Tibial artery (tissue), 4 donors: ENCODE data around the gene SLC39A8.

ENCODE experiments used
- DNase-seq, 2 donors: peaks; one replicate each; pipeline ENCODE4 v3.0.0-alpha.2; 2019
- H3K27ac ChIP-seq, 2 donors: fragments of 200-600 bp; sonication (generic) in 1 of 2; 1 replicate in 1 of 2; 2 replicates in 1 of 2; pipeline ENCODE4 v1.5.1; 2018 to 2019; ENCODE audit warnings: mild to moderate bottlenecking in 1 of 2
- H3K27me3 ChIP-seq, 2 donors: fragments of 200-600 bp; sonication (generic) in 1 of 2; one replicate each; pipeline versions ENCODE4 v1.5.1 to v1.6.0; 2016 to 2019
- H3K36me3 ChIP-seq, 3 donors: fragments of 200-600 bp; sonication (generic) in 2 of 3; one replicate each; pipeline ENCODE4 v1.5.1; 2016 to 2019; ENCODE audit warnings: mild to moderate bottlenecking in 2 of 3
- H3K4me1 ChIP-seq, 4 donors: fragments of 200-600 bp; sonication (generic) in 2 of 4; 1 replicate in 3 of 4; 2 replicates in 1 of 4; pipeline ENCODE4 v1.5.1; 2016 to 2019
- H3K4me3 ChIP-seq, 2 donors: fragments of 200-600 bp; sonication (generic) in 1 of 2; 1 replicate in 1 of 2; 2 replicates in 1 of 2; pipeline ENCODE4 v1.5.1; 2018 to 2019; ENCODE audit warnings: mild to moderate bottlenecking in 2 of 2
- H3K9me3 ChIP-seq, 3 donors: fragments of 200-600 bp; sonication (generic) in 1 of 3; one replicate each; pipeline ENCODE4 v1.5.1; 2016 to 2019
- CTCF ChIP-seq, 2 experiments: fragments of 200-600 bp in 1 of 2; fragments of 450-650 bp in 1 of 2; IDR thresholded peaks; one replicate each; pipeline ENCODE4 v1.5.1; 2017 to 2019; ENCODE audit warnings: antibody characterized with exemption in 2 of 2, mild to moderate bottlenecking in 1 of 2, moderate library complexity in 1 of 2
- intact Hi-C: fragments of 100-400 bp; cut with DNase I; formaldehyde crosslinking; loops from one replicate; pipeline ENCODE4 v1.15.0; 2023; ENCODE audit warnings: low total_unique reads

Gene SLC39A8

GRCh38 chr4:102355748-102356147 lies 10.5 kb upstream of the SLC39A8 start:
- Histone ChIP-seq H3K4me3 (no peak overlapping the region), H3K4me1 (peaks cover 0 to 17% (median 4%) of the 10 kb centered on the region in 4 donors), H3K27me3 (no peaks in the 10 kb centered on the region), H3K9me3 (no peaks in the 10 kb centered on the region), H3K36me3 (no peaks in the 10 kb centered on the region), H3K27ac (no peak overlapping the region)
- intact Hi-C loops: no loop called here
- no peak for DNase-seq
- TF ChIP-seq CTCF (IDR thresholded peaks at IDR 0.05): no peak

GRCh38 chr4:102354671-102355454 lies 9.6 kb upstream of the SLC39A8 start:
- no peak overlapping the region for H3K4me3 ChIP-seq
- peaks cover 0 to 17% (median 4%) of the 10 kb centered on the region in 4 donors for H3K4me1 ChIP-seq
- intact Hi-C loops: no loop called here
- H3K9me3 ChIP-seq: no peaks in the 10 kb centered on the region
- no peak overlapping the region for H3K27ac ChIP-seq
- no peak for DNase-seq
- TF ChIP-seq CTCF (IDR thresholded peaks at IDR 0.05): no peak
- no peaks in the 10 kb centered on the region for H3K36me3 ChIP-seq
- H3K27me3 ChIP-seq: no peaks in the 10 kb centered on the region

GRCh38 chr4:102352781-102353180 lies 7.5 kb upstream of the SLC39A8 start:
- no peaks in the 10 kb centered on the region for H3K36me3 ChIP-seq
- H3K4me3 ChIP-seq: no peak overlapping the region
- no peak overlapping the region for H3K27ac ChIP-seq
- TF ChIP-seq CTCF (IDR thresholded peaks at IDR 0.05): no peak
- H3K9me3 ChIP-seq: no peaks in the 10 kb centered on the region
- no peak for DNase-seq
- H3K27me3 ChIP-seq: no peaks in the 10 kb centered on the region
- intact Hi-C loops: no loop called here
- H3K4me1 ChIP-seq: peaks cover 0 to 17% (median 4%) of the 10 kb centered on the region in 4 donors

GRCh38 chr4:102350634-102351033 lies 5.4 kb upstream of the SLC39A8 start:
- intact Hi-C loops: no loop called here

GRCh38 chr4:102348701-102349100 lies 3.4 kb upstream of the SLC39A8 start:
- intact Hi-C loops: loop anchor here (5.0 kb wide), 1 partner anchor 79 kb away; no protein-coding TSS in a partner anchor
- H3K27me3 ChIP-seq: no peaks in the 10 kb centered on the region
- H3K4me1 ChIP-seq: peaks cover 0 to 10% (median 2%) of the 10 kb centered on the region in 4 donors
- no peaks in the 10 kb centered on the region for H3K36me3 ChIP-seq
- no peak for DNase-seq
- no peak overlapping the region for H3K27ac ChIP-seq
- no peaks in the 10 kb centered on the region for H3K9me3 ChIP-seq
- TF ChIP-seq CTCF (IDR thresholded peaks at IDR 0.05): no peak
- H3K4me3 ChIP-seq: no peak overlapping the region

More at GRCh38 chr4:102350634-102351033, 5.4 kb upstream of the SLC39A8 start:
- TF ChIP-seq CTCF (IDR thresholded peaks at IDR 0.05): no peak
- Histone ChIP-seq H3K27ac (no peak overlapping the region), H3K4me3 (no peak overlapping the region), H3K36me3 (no peaks in the 10 kb centered on the region), H3K9me3 (no peaks in the 10 kb centered on the region), H3K4me1 (peaks cover 0 to 17% (median 4%) of the 10 kb centered on the region in 4 donors), H3K27me3 (no peaks in the 10 kb centered on the region)
- no peak for DNase-seq
